HepG2 (cell line): ENCODE measurements around the gene SERPINI1. TPM values are rescaled to one million over a fixed set of nuclear protein-coding genes. Genes with fewer than 3 reads are reported as not detected.

Experiments
- FOXP1 ChIP-seq, 2 experiments: fragments of 450-650 bp in 1 of 2; IDR thresholded peaks; 2 replicates each; pipeline ENCODE4 v1.6.1; 2017 to 2018; ENCODE audit warnings: antibody characterized with exemption in 1 of 2
- MYC ChIP-seq: sonication (generic); formaldehyde crosslinking; IDR thresholded peaks from 2 replicates; pipeline ENCODE4 v1.9.0; 2021; ENCODE audit warnings: missing genetic modification reagents, borderline replicate concordance
- NFE2L1 ChIP-seq: sonication (generic); formaldehyde crosslinking; IDR thresholded peaks from 2 replicates; pipeline ENCODE4 v1.4.0; 2020; ENCODE audit warnings: missing genetic modification reagents, mild to moderate bottlenecking, borderline replicate concordance
- SAFB2 ChIP-seq: sonication (generic); formaldehyde crosslinking; IDR thresholded peaks from 2 replicates; pipeline ENCODE4 v1.5.1; 2020; ENCODE audit warnings: missing genetic modification reagents, low read depth, mild to moderate bottlenecking, borderline replicate concordance
- SOX13 ChIP-seq, 3 experiments: fragments of 450-650 bp in 1 of 3; sonication (generic) in 1 of 3; formaldehyde crosslinking in 1 of 3; IDR thresholded peaks in 2 of 3; conservative IDR thresholded peaks in 1 of 3; 2 replicates each; pipeline versions ENCODE4 v1.5.0 to v1.6.1; 2016 to 2020; ENCODE audit warnings: antibody characterized with exemption in 1 of 3, mild to moderate bottlenecking in 1 of 3, missing compliant biosample characterization in 1 of 3, missing genetic modification reagents in 1 of 3, moderate library complexity in 1 of 3
- ZBED4 ChIP-seq: sonication (generic); formaldehyde crosslinking; IDR thresholded peaks from 2 replicates; pipeline ENCODE4 v1.4.0; 2020; ENCODE audit warnings: missing genetic modification reagents, borderline replicate concordance
- ZBTB49 ChIP-seq: sonication (generic); formaldehyde crosslinking; IDR thresholded peaks from 2 replicates; pipeline ENCODE4 v1.4.0; 2020; ENCODE audit warnings: missing genetic modification reagents, borderline replicate concordance
- ZMAT5 ChIP-seq: sonication (generic); formaldehyde crosslinking; IDR thresholded peaks from 2 replicates; pipeline ENCODE4 v1.5.0; 2020; ENCODE audit warnings: mild to moderate bottlenecking, low read depth, missing genetic modification reagents, borderline replicate concordance
- ZNF205 ChIP-seq: IDR thresholded peaks from 2 replicates; pipeline ENCODE4 v1.6.1; 2018; ENCODE audit warnings: missing biosample characterization, missing genetic modification reagents
- ZNF263 ChIP-seq: sonication (generic); formaldehyde crosslinking; IDR thresholded peaks from 2 replicates; pipeline ENCODE4 v1.4.0; 2020; ENCODE audit warnings: missing genetic modification reagents
- ZNF496 ChIP-seq: sonication (generic); formaldehyde crosslinking; IDR thresholded peaks from 2 replicates; pipeline ENCODE4 v1.8.1; 2023; ENCODE audit warnings: mild to moderate bottlenecking, moderate library complexity, missing genetic modification reagents; ENCODE audit not compliant: insufficient replicate concordance
- ZNF629 ChIP-seq: sonication (generic); formaldehyde crosslinking; conservative IDR thresholded peaks from 2 replicates; pipeline ENCODE4 v1.5.0; 2020; ENCODE audit warnings: missing genetic modification reagents
- ZNF646 ChIP-seq: sonication (generic); formaldehyde crosslinking; IDR thresholded peaks from 2 replicates; pipeline ENCODE4 v1.9.0; 2021; ENCODE audit warnings: mild to moderate bottlenecking, missing genetic modification reagents
- ZNF703 ChIP-seq: sonication (generic); formaldehyde crosslinking; IDR thresholded peaks from 2 replicates; pipeline ENCODE4 v1.5.1; 2020; ENCODE audit warnings: missing genetic modification reagents, mild to moderate bottlenecking, moderate library complexity, borderline replicate concordance
- ZSCAN25 ChIP-seq: sonication (generic); formaldehyde crosslinking; IDR thresholded peaks from 2 replicates; pipeline ENCODE4 v1.8.0; 2022; ENCODE audit warnings: mild to moderate bottlenecking, missing genetic modification reagents
- polyA plus RNA-seq, 8 experiments: library from polyadenylated mRNA; depleted of rRNA in 3 of 8; stranded (reverse) in 7 of 8; unstranded in 1 of 8; fragments of >200 nt; fragmentation: Illumina TruSeq in 4 of 8; extraction: Trizol in 4 of 8; gene quantifications; 2 replicates each; pipeline versions ENCODE4 v1.2.1 to v1.2.3, GENCODE V29; 2011 to 2016; ENCODE audit warnings: low read depth in 4 of 8, missing spikeins in 1 of 8, mixed read lengths in 1 of 8; ENCODE audit not compliant: insufficient read depth in 1 of 8
- total RNA-seq, 5 experiments: library from RNA; depleted of rRNA; stranded (reverse); fragments of >200 nt; fragmentation: Illumina TruSeq; extraction: Trizol; gene quantifications; 2 replicates each; pipeline ENCODE4 v1.2.3, GENCODE V29; 2016; ENCODE audit warnings: low read depth in 1 of 5

The SERPINI1 gene
- total and polyA plus RNA-seq, 2 of the 13 experiments (the other 11 are each of a cell fraction or from before 2014, with no cell fraction given): 14.7 to 58.0 TPM

- no peak for TF ChIP-seq MYC
- TF ChIP-seq ZNF496 (CRISPR knock-in tag): no peak
- TF ChIP-seq SAFB2 (CRISPR knock-in tag): no peak
- no peak for TF ChIP-seq ZNF646 (CRISPR knock-in tag)
- TF ChIP-seq ZBED4 (CRISPR knock-in tag): no peak
- no peak for TF ChIP-seq ZNF205 (CRISPR knock-in tag)
- no peak for TF ChIP-seq ZMAT5 (CRISPR knock-in tag)
- TF ChIP-seq ZBTB49: no peak
- TF ChIP-seq ZSCAN25 (CRISPR knock-in tag): peak; percentile 83; the same call in 1 of the 2 replicates
- no peak for TF ChIP-seq SOX13 (IDR thresholded peaks at IDR 0.05)
- TF ChIP-seq SOX13 (CRISPR knock-in tag; conservative IDR thresholded peaks at IDR 0.05 in 1 of 2, IDR thresholded peaks at IDR 0.05 in 1 of 2): 0 out of 4 replicates have a peak, but pooled peaks of 1 of the 2 experiments have one; percentile 7
- TF ChIP-seq ZNF629 (CRISPR knock-in tag): no peak
- no peak for TF ChIP-seq ZNF703 (CRISPR knock-in tag)
- no peak for TF ChIP-seq FOXP1 (IDR thresholded peaks at IDR 0.05)
- TF ChIP-seq FOXP1 (CRISPR knock-in tag; IDR thresholded peaks at IDR 0.05): peak; percentile 73
- TF ChIP-seq ZNF263: no peak
- TF ChIP-seq NFE2L1 (CRISPR knock-in tag): no peak
Measured at GRCh38 chr3:167787440-167787839, 51.9 kb downstream of the SERPINI1 start (continued).
